ENCODE measurements around the gene DUS1L. TPM values are rescaled to one million over a fixed set of nuclear protein-coding genes. Genes with fewer than 3 reads are reported as not detected.

Gene DUS1L
- total RNA-seq, 4 donors from 2014 or later, result 30.2 to 70.6 (median 46.5) TPM

DNA sequence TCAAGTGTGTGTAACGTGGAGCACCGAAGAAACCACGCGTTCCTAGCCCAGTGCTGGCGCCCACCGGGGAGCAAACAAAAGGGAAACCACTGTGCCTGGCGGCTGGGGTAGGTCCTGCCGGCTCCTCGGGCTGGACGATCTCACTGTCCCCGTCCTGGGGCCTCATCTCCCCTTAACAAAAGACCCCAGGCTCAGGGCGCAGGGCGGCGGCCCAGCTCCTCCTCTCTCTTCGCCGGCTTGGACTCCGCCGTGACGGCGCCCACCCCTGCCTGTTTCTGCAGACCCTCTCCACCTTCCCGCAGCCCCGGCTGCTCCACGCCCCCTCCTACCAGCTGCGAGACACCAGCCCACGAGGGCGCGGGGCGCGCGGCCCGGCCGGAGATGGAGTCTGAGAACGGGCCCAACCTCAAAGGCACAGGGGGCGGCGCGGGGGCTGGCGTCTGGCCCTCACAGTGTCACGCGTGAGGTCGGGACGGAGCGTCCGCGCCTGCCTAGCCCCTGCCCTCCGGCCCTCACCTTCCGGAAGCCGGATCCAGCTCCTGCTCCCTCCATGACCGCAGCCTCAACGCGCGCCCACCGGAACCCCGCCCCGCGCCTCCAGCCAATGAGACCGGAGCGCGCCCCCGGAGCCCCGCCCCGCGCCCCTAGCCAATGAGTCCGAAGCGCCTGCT is 43.2 kb downstream of the DUS1L start, which contains the start of gene CENPX:
Gene CENPX (minus strand): TSS at position 569 of the 671 bp plus-strand sequence. CDS start 17 bp downstream, at position 552.
- intact Hi-C loops (cut with DNase I; ENCODE audit: low total_unique reads), result no loop called here
- peak within 1 kb of the TSS; percentile 67 to 88 for H3K4me3 ChIP-seq
- H3K27me3 ChIP-seq, result no peaks in the 10 kb centered on the region
- H3K4me1 ChIP-seq, result peaks cover 0 to 20% of the 10 kb centered on the region in 2 donors
- peak in 1 of 2 donors; percentile 64 for TF ChIP-seq POLR2A (IDR thresholded peaks at IDR 0.05)
- TF ChIP-seq, protein P1, sequence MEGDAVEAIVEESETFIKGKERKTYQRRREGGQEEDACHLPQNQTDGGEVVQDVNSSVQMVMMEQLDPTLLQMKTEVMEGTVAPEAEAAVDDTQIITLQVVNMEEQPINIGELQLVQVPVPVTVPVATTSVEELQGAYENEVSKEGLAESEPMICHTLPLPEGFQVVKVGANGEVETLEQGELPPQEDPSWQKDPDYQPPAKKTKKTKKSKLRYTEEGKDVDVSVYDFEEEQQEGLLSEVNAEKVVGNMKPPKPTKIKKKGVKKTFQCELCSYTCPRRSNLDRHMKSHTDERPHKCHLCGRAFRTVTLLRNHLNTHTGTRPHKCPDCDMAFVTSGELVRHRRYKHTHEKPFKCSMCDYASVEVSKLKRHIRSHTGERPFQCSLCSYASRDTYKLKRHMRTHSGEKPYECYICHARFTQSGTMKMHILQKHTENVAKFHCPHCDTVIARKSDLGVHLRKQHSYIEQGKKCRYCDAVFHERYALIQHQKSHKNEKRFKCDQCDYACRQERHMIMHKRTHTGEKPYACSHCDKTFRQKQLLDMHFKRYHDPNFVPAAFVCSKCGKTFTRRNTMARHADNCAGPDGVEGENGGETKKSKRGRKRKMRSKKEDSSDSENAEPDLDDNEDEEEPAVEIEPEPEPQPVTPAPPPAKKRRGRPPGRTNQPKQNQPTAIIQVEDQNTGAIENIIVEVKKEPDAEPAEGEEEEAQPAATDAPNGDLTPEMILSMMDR (IDR thresholded peaks at IDR 0.05), result no peak
- peak within 1 kb of the TSS in 1 of 2 donors; percentile 77 for H3K27ac ChIP-seq
- H3K9me3 ChIP-seq, result no peaks in the 10 kb centered on the region
- no peak for DNase-seq
- H3K36me3 ChIP-seq, result no peaks in the 10 kb centered on the region

DNA sequence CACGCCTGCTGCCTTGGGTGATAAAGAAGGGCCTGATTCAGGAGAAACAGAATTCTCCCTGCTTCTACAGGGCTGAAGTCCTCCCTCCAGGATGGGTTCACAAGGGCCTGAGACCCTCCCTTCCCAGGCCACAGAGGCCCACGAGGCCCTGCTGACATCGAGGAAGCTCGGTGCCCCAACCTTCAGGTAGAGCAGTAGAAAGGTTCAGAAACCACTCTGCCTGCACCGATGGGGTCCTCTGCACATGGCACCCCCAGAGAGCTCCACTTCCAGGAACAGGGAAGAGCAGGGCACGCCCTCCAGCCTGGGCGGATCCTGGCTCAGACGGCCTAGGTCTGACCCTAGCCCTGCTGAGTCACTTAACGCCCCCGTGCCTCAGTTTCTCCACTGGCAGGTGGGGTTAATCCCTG is 43.7 kb downstream of the DUS1L start:
- Histone ChIP-seq H3K9me3 (no peaks in the 10 kb centered on the region), H3K4me3 (peak overlapping the region; percentile 67 to 88), H3K36me3 (no peaks in the 10 kb centered on the region), H3K27ac (peak overlapping the region in 1 of 2 donors; percentile 77), H3K4me1 (peaks cover 0 to 20% of the 10 kb centered on the region in 2 donors), H3K27me3 (no peaks in the 10 kb centered on the region)
- no peak for TF ChIP-seq POLR2A (IDR thresholded peaks at IDR 0.05)
- TF ChIP-seq, protein P1 (IDR thresholded peaks at IDR 0.05), result no peak
- intact Hi-C loops (cut with DNase I; ENCODE audit: low total_unique reads), result no loop called here
- no peak for DNase-seq

DNA sequence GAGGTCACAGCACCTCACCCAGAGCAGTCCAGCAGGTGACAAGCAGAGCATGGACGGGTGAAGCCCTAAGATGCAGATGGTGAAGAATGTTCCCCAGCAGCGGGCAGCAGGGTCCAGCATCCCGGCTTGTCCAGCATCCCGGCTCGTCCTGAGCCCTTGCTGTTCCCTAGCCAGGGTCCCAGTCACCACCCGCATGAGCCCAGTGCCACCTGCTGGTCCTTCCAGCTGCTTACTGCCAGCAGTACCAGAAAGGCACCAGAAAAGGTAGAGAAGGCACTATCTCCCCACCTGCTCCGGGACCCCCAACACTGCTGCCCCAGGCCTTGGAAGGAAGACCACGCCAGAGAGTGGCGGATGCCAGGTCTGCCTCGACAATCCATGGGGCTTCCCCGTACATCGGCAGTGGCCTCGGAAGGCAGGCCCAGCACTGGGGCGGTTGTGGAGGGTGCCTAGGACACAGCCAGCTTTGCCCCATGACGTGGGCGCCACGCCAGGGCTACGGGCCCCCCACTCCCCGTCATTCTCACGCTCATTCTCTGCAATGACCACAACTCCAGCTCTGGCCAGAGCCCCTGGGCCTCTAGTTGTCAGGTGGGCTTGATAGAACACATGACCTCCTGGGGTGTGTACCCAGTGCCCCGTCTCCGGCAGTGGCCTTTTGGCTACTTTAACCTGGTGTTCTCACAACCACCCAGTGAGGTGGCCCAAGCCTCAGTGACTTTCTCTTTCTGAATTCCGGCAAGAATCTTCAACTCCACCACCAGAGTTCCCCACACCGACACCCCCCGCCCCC is 44.3 kb downstream of the DUS1L start:
- Histone ChIP-seq H3K9me3 (no peaks in the 10 kb centered on the region), H3K4me1 (peaks cover 0 to 20% of the 10 kb centered on the region in 2 donors), H3K27ac (no peak overlapping the region), H3K27me3 (no peaks in the 10 kb centered on the region), H3K36me3 (no peaks in the 10 kb centered on the region), H3K4me3 (no peak overlapping the region)
- peak; percentile 67 to 72 for DNase-seq
- TF ChIP-seq, protein P1 (IDR thresholded peaks at IDR 0.05), result peak; percentile 64 to 88 (median 76)
- TF ChIP-seq POLR2A (IDR thresholded peaks at IDR 0.05), result peak in 1 of 2 donors; percentile 11
- intact Hi-C loops (cut with DNase I; ENCODE audit: low total_unique reads), result no loop called here

DNA sequence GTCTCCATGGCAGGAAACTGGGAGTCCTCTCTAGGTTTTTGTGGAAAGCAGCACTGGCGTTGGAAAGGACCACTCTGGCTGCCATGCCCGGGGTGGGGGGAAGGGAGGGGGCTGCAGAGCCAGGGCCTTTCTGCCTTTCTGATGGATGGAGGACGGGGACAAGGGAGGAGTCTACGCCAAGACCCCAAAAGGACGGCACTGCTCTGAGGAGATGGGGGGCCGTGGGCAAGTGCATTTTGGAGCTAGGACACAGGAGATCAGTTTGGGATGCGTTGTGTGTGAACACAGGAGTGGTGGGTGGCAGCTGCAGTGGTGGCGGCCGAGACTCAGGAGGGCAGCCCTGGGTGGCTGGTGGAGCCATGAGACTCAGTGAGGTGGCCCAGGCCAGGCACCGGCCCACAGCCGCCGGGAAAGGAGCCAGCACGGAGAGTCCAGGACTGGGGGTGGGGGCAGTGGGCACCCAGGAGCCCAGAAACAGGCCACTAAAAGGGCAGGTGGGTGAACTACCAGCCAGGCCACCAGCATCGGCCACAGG is 45.0 kb downstream of the DUS1L start:
- TF ChIP-seq, protein P1 (IDR thresholded peaks at IDR 0.05), result no peak
- no peak for TF ChIP-seq POLR2A (IDR thresholded peaks at IDR 0.05)
- Histone ChIP-seq H3K27ac (no peak overlapping the region), H3K27me3 (no peaks in the 10 kb centered on the region), H3K4me1 (peaks cover 0 to 20% of the 10 kb centered on the region in 2 donors), H3K36me3 (no peaks in the 10 kb centered on the region), H3K4me3 (no peak overlapping the region), H3K9me3 (no peaks in the 10 kb centered on the region)
- intact Hi-C loops (cut with DNase I; ENCODE audit: low total_unique reads), result no loop called here
- no peak for DNase-seq

All from uterus (tissue), 4 donors.